Caki2 (cell line): ENCODE data around the gene FRMD5. TPM values are rescaled to one million over a fixed set of nuclear protein-coding genes. Genes with fewer than 3 reads are reported as not detected.

Experiments used
- total RNA-seq: library from RNA; depleted of rRNA; stranded (reverse); fragments of >200 nt; shearing (Covaris generic); gene quantifications from 2 replicates; pipeline ENCODE4 v1.2.3, GENCODE V29; 2014; ENCODE audit warnings: low replicate concordance; rRNA removed

The FRMD5 gene
- total RNA-seq, 1 experiment from 2014 or later, result 0.51 TPM

Other genes with a start within 250 kb of the FRMD5 start
- 120 and 124 TPM in 2 replicates for gene GOLM2, start 93.4 kb upstream of the FRMD5 start, total RNA-seq
- gene CTDSPL2, start 232.4 kb upstream of the FRMD5 start, total RNA-seq, result 43.5 and 50.0 TPM in 2 replicates